Nephron (organoid): ENCODE measurements around the gene ZC3H18.
"Not testable (repeated sequence)": the region's sequence is repeated elsewhere in the genome, so short reads cannot be mapped to it uniquely, and the experiment has no call there.

Experiments
- H3K27ac Mint-ChIP-seq, 3 experiments: 2 replicates each; pipeline ENCODE4 v1.8.0; 2020; ENCODE audit warnings: mixed read lengths in 3 of 3, mild to moderate bottlenecking in 2 of 3, moderate library complexity in 1 of 3
- H3K27me3 Mint-ChIP-seq: 2 replicates; pipeline ENCODE4 v1.8.0; 2021; ENCODE audit warnings: low read depth, mild to moderate bottlenecking, moderate library complexity, mixed read lengths
- H3K36me3 Mint-ChIP-seq: 2 replicates; pipeline ENCODE4 v1.8.0; 2020; ENCODE audit warnings: low read depth, mixed read lengths
- H3K4me1 Mint-ChIP-seq: 2 replicates; pipeline ENCODE4 v1.8.0; 2020; ENCODE audit warnings: mixed read lengths
- H3K4me3 Mint-ChIP-seq, 3 experiments: 2 replicates each; pipeline ENCODE4 v1.8.0; 2020; ENCODE audit warnings: mild to moderate bottlenecking in 3 of 3, mixed read lengths in 3 of 3, moderate library complexity in 2 of 3
- H3K9me3 Mint-ChIP-seq: 2 replicates; pipeline ENCODE4 v1.8.0; 2020; ENCODE audit warnings: mixed read lengths
- CTCF ChIP-seq, 3 experiments: fragments of 200-600 bp; sonication (generic); IDR thresholded peaks; one replicate each; pipeline ENCODE4 v1.5.0; 2021; ENCODE audit warnings: antibody characterized with exemption in 3 of 3; ENCODE audit not compliant: unreplicated experiment in 3 of 3

ZC3H18 gene

GRCh38 chr16:88662843-88663606 lies 92.8 kb downstream of the ZC3H18 start, which contains the start of gene MVD:
MVD (minus strand) TSS chr16:88663091; CDS start chr16:88663080, 11 bp downstream.
- no peak for TF ChIP-seq CTCF (IDR thresholded peaks at IDR 0.05; ENCODE audit: unreplicated experiment in 3 of 3)
- Mint-ChIP-seq H3K27me3 (no peaks in the 10 kb centered on the region), H3K27ac (peak within 1 kb of the TSS; percentile 4 to 79 (median 78)), H3K9me3 (no peaks in the 10 kb centered on the region), H3K36me3 (no peaks in the 10 kb centered on the region), H3K4me3 (peak within 1 kb of the TSS; percentile 93 to 95 (median 94)), H3K4me1 (peaks cover 25% of the 10 kb centered on the region)

GRCh38 chr16:88665148-88665547 lies 94.9 kb downstream of the ZC3H18 start:
- Mint-ChIP-seq H3K27ac (no peak overlapping the region), H3K27me3 (peaks cover 4% of the 10 kb centered on the region)

GRCh38 chr16:88665570-88665969 lies 95.4 kb downstream of the ZC3H18 start:
- peaks cover 4% of the 10 kb centered on the region for H3K27me3 Mint-ChIP-seq

More at GRCh38 chr16:88665148-88665547, 94.9 kb downstream of the ZC3H18 start:
- H3K9me3 Mint-ChIP-seq, result no peaks in the 10 kb centered on the region
- H3K4me1 Mint-ChIP-seq, result peaks cover 25% of the 10 kb centered on the region
- H3K4me3 Mint-ChIP-seq, result peak overlapping the region; percentile 75 to 94 (median 89)
- no peak for TF ChIP-seq CTCF (IDR thresholded peaks at IDR 0.05; ENCODE audit: unreplicated experiment in 3 of 3)
- H3K36me3 Mint-ChIP-seq, result peaks cover 4% of the 10 kb centered on the region

GRCh38 chr16:88667461-88667860 lies 97.3 kb downstream of the ZC3H18 start:
- Mint-ChIP-seq H3K4me3 (peak overlapping the region in 1 of 3 experiments; percentile 16), H3K9me3 (no peaks in the 10 kb centered on the region), H3K27ac (no peak overlapping the region), H3K4me1 (peaks cover 15% of the 10 kb centered on the region), H3K36me3 (peaks cover 4% of the 10 kb centered on the region), H3K27me3 (peaks cover 4% of the 10 kb centered on the region)
- no peak for TF ChIP-seq CTCF (IDR thresholded peaks at IDR 0.05; ENCODE audit: unreplicated experiment in 3 of 3)

More at GRCh38 chr16:88665570-88665969, 95.4 kb downstream of the ZC3H18 start:
- Mint-ChIP-seq H3K4me3 (peak overlapping the region; percentile 75 to 94 (median 89)), H3K4me1 (peaks cover 25% of the 10 kb centered on the region), H3K27ac (no peak overlapping the region), H3K36me3 (peaks cover 4% of the 10 kb centered on the region), H3K9me3 (no peaks in the 10 kb centered on the region)
- TF ChIP-seq CTCF (IDR thresholded peaks at IDR 0.05; ENCODE audit: unreplicated experiment in 3 of 3), result no peak

- not testable (repeated sequence) for H3K4me3 Mint-ChIP-seq, H3K27ac Mint-ChIP-seq, H3K27me3 Mint-ChIP-seq, H3K9me3 Mint-ChIP-seq, H3K36me3 Mint-ChIP-seq
- peaks cover 23% of the 10 kb centered on the region for H3K4me1 Mint-ChIP-seq
These were observed 99.3 kb downstream of the ZC3H18 start for GRCh38 chr16:88669493-88669892.

GRCh38 chr16:88669980-88670379 lies 99.8 kb downstream of the ZC3H18 start:
- TF ChIP-seq CTCF (IDR thresholded peaks at IDR 0.05; ENCODE audit: unreplicated experiment in 3 of 3), result no peak
- Mint-ChIP-seq H3K27ac (no peak overlapping the region), H3K36me3 (peaks cover 4% of the 10 kb centered on the region), H3K27me3 (peaks cover 4% of the 10 kb centered on the region), H3K4me1 (peaks cover 23% of the 10 kb centered on the region), H3K4me3 (no peak overlapping the region), H3K9me3 (no peaks in the 10 kb centered on the region)
